ENCODE results near the gene CNOT3. TPM values are rescaled to one million over a fixed set of nuclear protein-coding genes. Genes with fewer than 3 reads are reported as not detected.

The CNOT3 gene
- total RNA-seq, 1 donor from 2014 or later, result 17.6 TPM

DNA sequence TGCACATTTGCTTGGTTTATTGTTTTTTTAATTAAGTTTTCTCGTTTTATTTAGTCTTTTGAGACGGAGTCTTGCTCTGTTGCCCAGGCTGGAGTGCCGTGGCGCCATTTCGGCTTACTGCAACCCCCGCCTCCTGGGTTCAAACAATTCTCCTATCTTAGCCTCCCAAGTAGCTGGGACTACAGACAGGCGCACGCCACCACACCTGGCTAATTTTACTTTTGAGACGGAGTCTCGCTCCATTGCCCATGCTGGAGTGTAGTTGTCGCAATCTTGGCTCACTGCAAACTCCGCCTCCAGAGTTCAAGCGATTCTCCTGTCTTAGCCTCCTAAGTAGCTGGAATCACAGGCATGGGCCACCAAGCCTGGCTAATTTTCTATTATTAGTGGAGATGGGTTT is 64.4 kb downstream of the CNOT3 start:
- DNase-seq (ENCODE audit: missing footprints) (no peak), ATAC-seq (no peak)
- intact Hi-C loops (cut with DNase I), result no loop called here

DNA sequence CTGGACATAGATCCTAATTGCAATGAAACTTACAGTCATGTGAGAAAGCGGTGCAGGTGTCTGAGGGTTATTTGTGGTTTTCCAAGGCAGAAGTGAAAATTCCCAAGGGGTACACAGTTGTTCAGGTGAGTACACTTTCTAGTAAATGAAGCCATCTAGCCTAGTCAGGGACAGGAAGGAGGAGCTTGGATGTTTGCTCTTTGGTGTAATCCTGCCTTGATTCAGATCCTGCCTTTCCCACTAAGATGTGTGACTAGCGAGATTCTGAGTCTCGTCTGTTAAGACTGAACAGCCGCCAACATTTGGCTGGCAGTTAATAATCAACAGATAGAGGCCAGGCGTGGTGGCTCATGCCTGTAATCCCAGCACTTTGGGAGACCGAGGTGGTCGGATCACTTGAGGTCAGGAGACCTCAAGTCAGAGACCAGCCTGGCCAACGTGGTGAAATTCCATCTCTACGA is 65.6 kb downstream of the CNOT3 start:
- intact Hi-C loops (cut with DNase I), result no loop called here

DNA sequence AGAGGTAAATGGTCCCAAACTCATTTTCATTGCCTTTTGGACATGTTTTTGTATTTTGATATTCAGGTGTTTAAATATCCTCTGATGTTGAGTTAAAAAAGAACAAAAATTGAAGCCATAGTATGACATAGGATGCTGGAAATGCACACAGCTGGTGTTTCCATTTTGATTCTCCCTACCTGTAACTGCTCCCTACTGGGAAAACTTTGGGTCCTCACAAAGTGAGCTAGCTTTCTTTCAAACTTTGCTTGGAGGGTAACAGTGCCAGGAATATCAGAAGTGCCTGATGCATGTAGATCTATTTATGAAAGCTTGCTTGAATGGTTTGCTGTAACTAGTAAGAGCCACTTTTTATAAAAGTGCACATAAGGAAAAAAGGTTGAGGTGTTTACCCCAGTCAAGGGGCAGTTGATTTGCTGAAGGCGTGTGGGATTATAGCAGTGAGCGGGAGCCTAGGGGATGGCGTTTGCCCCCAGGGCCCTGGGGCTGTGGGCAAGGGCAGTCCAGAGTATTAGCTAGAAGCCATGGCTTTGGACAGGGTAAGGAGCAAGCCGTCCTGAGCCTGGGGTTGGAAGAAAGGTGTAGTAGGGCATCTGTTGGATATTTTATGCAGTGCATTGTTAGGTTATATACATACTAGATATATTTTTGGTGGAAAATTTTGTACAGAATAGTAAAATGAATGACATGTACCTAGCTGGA is 67.4 kb downstream of the CNOT3 start:
- no peak for DNase-seq (ENCODE audit: missing footprints)
- intact Hi-C loops (cut with DNase I), result no loop called here
- no peak for ATAC-seq

More for the DNA sequence above, 65.6 kb downstream of the CNOT3 start:
- DNase-seq (ENCODE audit: missing footprints) (no peak), ATAC-seq (no peak)

Other genes starting within 250 kb of the CNOT3 start
- not detected for gene CACNG7, start 228.5 kb upstream of the CNOT3 start, total RNA-seq
- gene CACNG8, start 174.8 kb upstream of the CNOT3 start, total RNA-seq, result 0.03 TPM
- gene CACNG6, start 146.1 kb upstream of the CNOT3 start, total RNA-seq, result not detected
- not detected for gene VSTM1, start 73.9 kb upstream of the CNOT3 start, total RNA-seq
- not detected for gene TARM1, start 56.4 kb upstream of the CNOT3 start, total RNA-seq
- 0.70 TPM for gene OSCAR, start 37.0 kb upstream of the CNOT3 start, total RNA-seq
- gene NDUFA3, start 34.9 kb upstream of the CNOT3 start, total RNA-seq, result 561 TPM
- 13.4 TPM for gene TFPT, start 22.1 kb upstream of the CNOT3 start, total RNA-seq
- gene PRPF31, start 22.0 kb upstream of the CNOT3 start, total RNA-seq, result 39.5 TPM
- 6.6 TPM for gene LENG1, start 22.0 kb downstream of the CNOT3 start, total RNA-seq
- 0.97 TPM for gene TMC4, start 35.4 kb downstream of the CNOT3 start, total RNA-seq
- gene MBOAT7, start 51.8 kb downstream of the CNOT3 start, total RNA-seq, result 15.1 TPM
- 16.1 TPM for gene TSEN34, start 53.5 kb downstream of the CNOT3 start, total RNA-seq
- gene RPS9, start 63.1 kb downstream of the CNOT3 start, total RNA-seq, result 681 TPM
- 4.0 TPM for gene LILRB3, start 85.2 kb downstream of the CNOT3 start, total RNA-seq
- 2.7 TPM for gene LILRA6, start 105.0 kb downstream of the CNOT3 start, total RNA-seq
- 8.5 TPM for gene LILRB5, start 119.5 kb downstream of the CNOT3 start, total RNA-seq
- 2.9 TPM for gene LILRB2, start 143.3 kb downstream of the CNOT3 start, total RNA-seq
- gene LILRA5, start 175.4 kb downstream of the CNOT3 start, total RNA-seq, result 1.8 TPM
- gene LILRA4, start 201.4 kb downstream of the CNOT3 start, total RNA-seq, result not detected
- 9.1 TPM for gene LAIR1, start 227.2 kb downstream of the CNOT3 start, total RNA-seq